Keratinocyte (primary cell): Measurements from ENCODE around the gene NUDT7.

Source experiments
- EZH2 ChIP-seq: IDR thresholded peaks from one replicate; pipeline ENCODE4 v1.6.1; 2012; ENCODE audit warnings: inconsistent platforms, mild to moderate bottlenecking, low read length, moderate library complexity
- TF ChIP-seq, protein P1 (sequence below), 3 experiments: IDR thresholded peaks in 1 of 3; conservative IDR thresholded peaks in 1 of 3; optimal IDR thresholded peaks in 1 of 3; 2 replicates in 2 of 3; 3 replicates in 1 of 3; pipeline versions ENCODE3 to v1.5.1; 2011; ENCODE audit warnings: low read length in 3 of 3, mild to moderate bottlenecking in 3 of 3, moderate library complexity in 2 of 3, control low read depth in 1 of 3, inconsistent platforms in 1 of 3; ENCODE audit not compliant: insufficient read depth in 2 of 3; ENCODE audit errors: extremely low read depth in 1 of 3

DNA sequence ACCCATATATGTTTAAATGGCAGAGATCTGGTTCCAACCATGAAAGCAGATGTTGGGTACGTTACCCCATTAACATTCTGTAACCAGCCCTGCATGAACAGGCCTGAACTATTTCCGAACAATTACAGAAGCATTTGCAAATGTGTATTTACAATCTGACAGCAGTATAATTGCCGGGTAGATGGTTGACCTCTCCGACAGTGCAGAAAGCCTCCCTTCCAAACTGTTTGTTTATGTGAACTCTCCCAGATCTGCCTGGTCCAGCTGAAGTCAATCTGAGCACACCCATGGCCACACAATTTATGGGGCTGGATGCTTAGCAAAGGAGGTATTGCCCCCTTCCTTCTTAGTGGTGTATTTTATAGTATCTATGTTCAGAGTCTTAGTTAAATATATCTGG, 21.8 kb downstream of the NUDT7 start:
- TF ChIP-seq, protein P1, sequence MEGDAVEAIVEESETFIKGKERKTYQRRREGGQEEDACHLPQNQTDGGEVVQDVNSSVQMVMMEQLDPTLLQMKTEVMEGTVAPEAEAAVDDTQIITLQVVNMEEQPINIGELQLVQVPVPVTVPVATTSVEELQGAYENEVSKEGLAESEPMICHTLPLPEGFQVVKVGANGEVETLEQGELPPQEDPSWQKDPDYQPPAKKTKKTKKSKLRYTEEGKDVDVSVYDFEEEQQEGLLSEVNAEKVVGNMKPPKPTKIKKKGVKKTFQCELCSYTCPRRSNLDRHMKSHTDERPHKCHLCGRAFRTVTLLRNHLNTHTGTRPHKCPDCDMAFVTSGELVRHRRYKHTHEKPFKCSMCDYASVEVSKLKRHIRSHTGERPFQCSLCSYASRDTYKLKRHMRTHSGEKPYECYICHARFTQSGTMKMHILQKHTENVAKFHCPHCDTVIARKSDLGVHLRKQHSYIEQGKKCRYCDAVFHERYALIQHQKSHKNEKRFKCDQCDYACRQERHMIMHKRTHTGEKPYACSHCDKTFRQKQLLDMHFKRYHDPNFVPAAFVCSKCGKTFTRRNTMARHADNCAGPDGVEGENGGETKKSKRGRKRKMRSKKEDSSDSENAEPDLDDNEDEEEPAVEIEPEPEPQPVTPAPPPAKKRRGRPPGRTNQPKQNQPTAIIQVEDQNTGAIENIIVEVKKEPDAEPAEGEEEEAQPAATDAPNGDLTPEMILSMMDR (optimal IDR thresholded peaks at IDR 0.05 in 1 of 3, IDR thresholded peaks at IDR 0.05 in 1 of 3, conservative IDR thresholded peaks at IDR 0.05 in 1 of 3; ENCODE audit: extremely low read depth in 1 of 3, insufficient read depth in 2 of 3, low read length in 3 of 3): no peak
- TF ChIP-seq EZH2: no peak
